SIG-M5 treated with dmso at 0.1 percent for 504 hours (cell line): ENCODE data around the gene S100A2.
A peak's percentile ranks its signal among the peaks of the same experiment; 100 is the strongest.

Source experiments
- DNase-seq: peaks from one replicate; lab custom pipeline; 2025; ENCODE audit not compliant: unreplicated experiment; lab: John Stamatoyannopoulos, UW

The S100A2 gene

GRCh38 chr1:153546796-153547559 is 18.7 kb downstream of the S100A2 start:
- no peak for DNase-seq

- no peak for DNase-seq
Measured at GRCh38 chr1:153546371-153546770, 19.3 kb downstream of the S100A2 start.

- DNase-seq: peak; percentile 98
Measured at GRCh38 chr1:153545067-153546055, 20.3 kb downstream of the S100A2 start, which contains the start of gene S100A4. Gene S100A4 (minus strand): TSS chr1:153545806. CDS start chr1:153544794, 1,012 bp downstream.

- DNase-seq: no peak
Measured at GRCh38 chr1:153544453-153545066, 21.1 kb downstream of the S100A2 start.

- DNase-seq: no peak
Measured at GRCh38 chr1:153543736-153544135, 21.9 kb downstream of the S100A2 start.

- DNase-seq: no peak
Measured at GRCh38 chr1:153542956-153543711, 22.5 kb downstream of the S100A2 start.

- no peak for DNase-seq
Measured at GRCh38 chr1:153541641-153542590, 23.7 kb downstream of the S100A2 start.

- peak; percentile 87 for DNase-seq
Measured at GRCh38 chr1:153540394-153541361, 25.0 kb downstream of the S100A2 start, which contains the start of gene S100A5. Gene S100A5 (minus strand): TSS chr1:153540934. CDS start chr1:153540191, 743 bp downstream.

GRCh38 chr1:153539395-153540093 is 26.1 kb downstream of the S100A2 start:
- DNase-seq: no peak

- DNase-seq: peak; percentile 45
Measured at GRCh38 chr1:153538315-153538821, 27.3 kb downstream of the S100A2 start.

GRCh38 chr1:153537376-153537730 is 28.3 kb downstream of the S100A2 start:
- DNase-seq: no peak

- DNase-seq: no peak
Measured at GRCh38 chr1:153536671-153537375, 28.8 kb downstream of the S100A2 start.

GRCh38 chr1:153536012-153536670 is 29.5 kb downstream of the S100A2 start:
- peak; percentile 74 for DNase-seq

- DNase-seq: no peak
Measured at GRCh38 chr1:153535242-153536011, 30.2 kb downstream of the S100A2 start, which contains the start of gene S100A6. Gene S100A6 (minus strand): TSS chr1:153535991. CDS start chr1:153535339, 652 bp downstream.

- no peak for DNase-seq
Measured at GRCh38 chr1:153534925-153535241, 30.8 kb downstream of the S100A2 start.
